BE2C (cell line): ENCODE measurements around the gene TMC7.
A peak's percentile ranks its signal among the peaks of the same experiment; 100 is the strongest.

Experiments used
- DNase-seq: peaks from one replicate; pipeline ENCODE4 v3.0.0-alpha.2; 2020
- H3K27me3 ChIP-seq: fragments of 250-450 bp; sonication (Bioruptor Pico); 2 replicates; pipeline ENCODE4 v1.5.1; 2020; ENCODE audit warnings: mild to moderate bottlenecking
- H3K36me3 ChIP-seq: fragments of 250-450 bp; sonication (Bioruptor Pico); 2 replicates; pipeline ENCODE4 v1.5.1; 2020; ENCODE audit warnings: mild to moderate bottlenecking
- H3K4me1 ChIP-seq: fragments of 250-450 bp; sonication (Bioruptor Pico); 2 replicates; pipeline ENCODE4 v1.5.1; 2020
- H3K4me3 ChIP-seq: 2 replicates; pipeline ENCODE4 v1.5.1; 2011; ENCODE audit warnings: low read depth, low read length
- H3K9me3 ChIP-seq: fragments of 250-450 bp; sonication (Bioruptor Pico); 2 replicates; pipeline ENCODE4 v1.5.1; 2020
- CTCF ChIP-seq: IDR thresholded peaks from 2 replicates; pipeline ENCODE4 v1.5.1; 2012; ENCODE audit warnings: mild to moderate bottlenecking, low read depth, low read length

TMC7 gene

GRCh38 chr16:19071811-19072777 lies 88.4 kb downstream of the TMC7 start:
- TF ChIP-seq CTCF = peak; percentile 82
- Histone ChIP-seq H3K27me3 (no peaks in the 10 kb centered on the region), H3K9me3 (no peaks in the 10 kb centered on the region), H3K4me1 (no peaks in the 10 kb centered on the region), H3K36me3 (peaks cover 19% of the 10 kb centered on the region; the same call in 1 of the 2 replicates), H3K4me3 (no peak overlapping the region)
- DNase-seq = peak; percentile 71

- peaks cover 19% of the 10 kb centered on the region; the same call in 1 of the 2 replicates for H3K36me3 ChIP-seq
- no peak overlapping the region for H3K4me3 ChIP-seq
- H3K27me3 ChIP-seq = no peaks in the 10 kb centered on the region
- no peak for DNase-seq
- H3K9me3 ChIP-seq = no peaks in the 10 kb centered on the region
- TF ChIP-seq CTCF = no peak
- H3K4me1 ChIP-seq = no peaks in the 10 kb centered on the region
Observed at GRCh38 chr16:19073344-19073743, 89.6 kb downstream of the TMC7 start.

GRCh38 chr16:19073863-19074262 lies 90.1 kb downstream of the TMC7 start:
- peaks cover 24% of the 10 kb centered on the region for H3K36me3 ChIP-seq
- H3K4me1 ChIP-seq = no peaks in the 10 kb centered on the region
- no peak overlapping the region for H3K4me3 ChIP-seq
- no peaks in the 10 kb centered on the region for H3K9me3 ChIP-seq
- DNase-seq = no peak
- H3K27me3 ChIP-seq = no peaks in the 10 kb centered on the region
- TF ChIP-seq CTCF = no peak

- Histone ChIP-seq H3K36me3 (peaks cover 27% of the 10 kb centered on the region), H3K9me3 (no peaks in the 10 kb centered on the region), H3K27me3 (no peaks in the 10 kb centered on the region), H3K4me1 (no peaks in the 10 kb centered on the region), H3K4me3 (no peak overlapping the region)
- TF ChIP-seq CTCF = no peak
- DNase-seq = no peak
Observed at GRCh38 chr16:19075511-19075910, 91.8 kb downstream of the TMC7 start.

GRCh38 chr16:19077879-19078278 lies 94.1 kb downstream of the TMC7 start:
- no peaks in the 10 kb centered on the region for H3K27me3 ChIP-seq
- DNase-seq = no peak
- no peak for TF ChIP-seq CTCF
- no peaks in the 10 kb centered on the region for H3K4me1 ChIP-seq
- peaks cover 20% of the 10 kb centered on the region for H3K36me3 ChIP-seq
- H3K4me3 ChIP-seq = no peak overlapping the region
- no peaks in the 10 kb centered on the region for H3K9me3 ChIP-seq

- H3K36me3 ChIP-seq = peaks cover 5% of the 10 kb centered on the region; the same call in 1 of the 2 replicates
- TF ChIP-seq CTCF = no peak
Observed at GRCh38 chr16:19083670-19084069, 99.9 kb downstream of the TMC7 start.

More at GRCh38 chr16:19083670-19084069, 99.9 kb downstream of the TMC7 start:
- H3K4me3 ChIP-seq = no peak overlapping the region
- no peaks in the 10 kb centered on the region for H3K9me3 ChIP-seq
- no peaks in the 10 kb centered on the region for H3K27me3 ChIP-seq
- DNase-seq = no peak
- H3K4me1 ChIP-seq = peaks cover 4% of the 10 kb centered on the region; the same call in 1 of the 2 replicates
